Smooth muscle cell of bladder (primary cell): Measurements from ENCODE around the gene GUCA1C. TPM values are rescaled to one million over a fixed set of nuclear protein-coding genes. Genes with fewer than 3 reads are reported as not detected.

Source experiments
- total RNA-seq: library from RNA; depleted of rRNA; stranded (reverse); fragments of >200 nt; gene quantifications from 2 replicates; pipeline ENCODE4 v1.2.3, GENCODE V29; 2014

Gene GUCA1C
- not detected in 2 replicates for total RNA-seq

GRCh38 chr3:108953700-108954099, at the start of gene GUCA1C:
Gene GUCA1C, minus strand, starts transcription at chr3:108953879. Its CDS starts 117 bp downstream, at chr3:108953762.

Other genes with a start within 250 kb of the GUCA1C start
- gene RETNLB, start 196.5 kb downstream of the GUCA1C start, total RNA-seq = not detected in 2 replicates
- gene TRAT1, start 131.1 kb downstream of the GUCA1C start, total RNA-seq = not detected in 2 replicates
- not detected in 2 replicates for gene MORC1, start 164.3 kb upstream of the GUCA1C start, total RNA-seq
- gene C3orf85, start 182.8 kb upstream of the GUCA1C start, total RNA-seq = not detected in 2 replicates